ENCODE measurements around the gene HS3ST6.
"Not testable (repeated sequence)": the region's sequence is repeated elsewhere in the genome, so short reads cannot be mapped to it uniquely, and the experiment has no call there.

Gene HS3ST6

DNA sequence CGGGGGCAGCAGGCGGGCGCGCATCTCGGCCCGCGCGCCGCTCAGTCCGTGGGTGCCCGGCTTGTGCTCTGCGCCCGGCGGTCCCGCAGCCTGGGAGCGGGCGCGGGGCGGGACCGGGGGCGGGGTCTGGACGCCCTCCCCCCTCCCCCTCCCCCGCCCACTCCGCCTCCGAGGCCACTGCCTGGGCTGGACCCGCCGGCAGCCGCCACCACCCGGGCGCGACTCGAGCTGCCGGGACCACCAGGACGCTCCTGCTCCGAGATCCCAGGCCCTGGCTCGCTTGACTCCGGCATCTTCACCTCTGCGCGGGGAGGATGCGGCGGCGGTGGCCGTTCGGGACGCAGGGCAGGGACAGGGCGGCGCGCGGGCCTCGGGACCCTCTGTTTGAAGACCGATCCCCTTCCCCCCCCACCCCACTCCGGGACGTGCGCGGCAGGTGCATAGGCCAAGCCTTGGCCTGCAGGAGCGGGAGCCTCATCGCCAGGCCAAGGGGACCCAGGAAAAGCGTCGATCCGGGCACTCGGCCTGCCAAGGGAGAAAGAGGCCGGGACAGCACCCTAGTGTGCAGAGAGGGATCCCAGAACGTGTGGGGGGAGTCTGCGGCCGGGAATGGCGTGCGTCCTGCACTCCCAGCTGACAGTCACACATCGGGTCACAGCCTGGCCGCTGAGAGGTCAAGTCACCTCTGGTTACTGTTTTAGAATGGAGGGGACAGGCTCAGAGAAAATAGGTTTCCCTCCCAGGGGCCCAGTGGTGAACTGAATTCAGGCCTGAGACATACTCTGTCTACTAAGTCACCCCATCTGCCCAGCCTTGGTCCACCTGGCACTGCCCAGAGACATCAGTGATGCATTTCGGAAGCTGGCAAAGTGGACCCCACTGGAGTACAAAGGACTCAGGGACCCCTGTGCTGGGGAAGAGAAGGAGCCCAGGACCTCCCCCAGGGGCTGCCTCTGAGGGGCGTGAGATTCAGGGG is at the start of gene HS3ST6:
Gene HS3ST6 (minus strand): TSS at position 65 of the 976 bp plus-strand sequence. CDS start 92 bp downstream, outside the sequence.
- DNase-seq, result no peak

DNA sequence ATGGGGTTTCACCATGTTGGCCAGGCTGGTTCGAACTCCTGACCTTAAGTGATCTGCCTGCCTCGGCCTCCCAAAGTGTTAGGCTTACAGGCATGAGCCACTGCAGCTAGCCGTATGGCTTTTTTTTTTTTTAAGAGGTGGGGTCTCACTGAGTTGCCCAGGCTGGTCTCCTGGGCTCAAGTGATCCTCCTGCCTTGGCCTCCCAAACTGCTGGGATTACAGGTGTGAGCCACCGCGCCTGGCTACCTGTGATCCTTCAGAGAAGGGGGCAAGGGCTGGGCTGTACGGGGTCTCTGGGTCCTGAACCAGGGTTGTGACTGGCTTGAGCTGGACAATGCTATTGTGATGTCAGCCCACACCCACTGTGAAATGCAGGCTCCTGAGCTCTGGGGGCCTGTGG is 48.2 kb upstream of the HS3ST6 start, which contains the start of gene RNF151:
Gene RNF151 (plus strand): TSS at position 397 of the 400 bp plus-strand sequence. CDS start 26 bp downstream, outside the sequence.
- DNase-seq, result no peak

DNA sequence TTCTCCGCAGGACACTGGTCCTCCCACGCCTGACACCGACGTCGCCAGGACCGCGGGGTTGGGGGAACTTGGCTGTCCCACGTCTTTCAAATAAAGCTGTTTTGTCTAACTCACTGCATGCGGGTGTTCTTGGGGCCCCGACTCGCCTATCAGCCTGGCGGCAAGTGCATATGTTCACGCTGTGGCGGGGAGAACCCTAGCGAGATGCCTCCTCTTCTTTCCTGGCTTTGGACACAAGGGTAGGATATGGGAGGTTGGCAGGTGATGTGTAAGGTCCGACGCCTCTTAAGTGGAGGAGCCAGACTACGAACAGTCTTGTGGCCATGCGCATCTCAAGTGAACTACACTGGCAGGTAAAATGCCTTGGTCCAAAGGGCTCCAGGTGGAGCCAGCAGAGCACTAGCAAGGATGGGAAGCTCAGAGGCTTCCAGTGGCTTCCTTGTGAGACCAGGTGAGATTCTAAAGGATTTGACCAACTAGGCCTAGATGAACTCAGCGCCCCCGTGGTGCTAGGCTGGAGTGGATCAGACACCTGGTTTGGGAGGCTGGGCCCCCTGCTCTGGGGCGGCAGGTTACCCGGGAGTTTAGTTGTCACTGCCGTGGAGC is 47.3 kb upstream of the HS3ST6 start:
- no peak for DNase-seq

DNA sequence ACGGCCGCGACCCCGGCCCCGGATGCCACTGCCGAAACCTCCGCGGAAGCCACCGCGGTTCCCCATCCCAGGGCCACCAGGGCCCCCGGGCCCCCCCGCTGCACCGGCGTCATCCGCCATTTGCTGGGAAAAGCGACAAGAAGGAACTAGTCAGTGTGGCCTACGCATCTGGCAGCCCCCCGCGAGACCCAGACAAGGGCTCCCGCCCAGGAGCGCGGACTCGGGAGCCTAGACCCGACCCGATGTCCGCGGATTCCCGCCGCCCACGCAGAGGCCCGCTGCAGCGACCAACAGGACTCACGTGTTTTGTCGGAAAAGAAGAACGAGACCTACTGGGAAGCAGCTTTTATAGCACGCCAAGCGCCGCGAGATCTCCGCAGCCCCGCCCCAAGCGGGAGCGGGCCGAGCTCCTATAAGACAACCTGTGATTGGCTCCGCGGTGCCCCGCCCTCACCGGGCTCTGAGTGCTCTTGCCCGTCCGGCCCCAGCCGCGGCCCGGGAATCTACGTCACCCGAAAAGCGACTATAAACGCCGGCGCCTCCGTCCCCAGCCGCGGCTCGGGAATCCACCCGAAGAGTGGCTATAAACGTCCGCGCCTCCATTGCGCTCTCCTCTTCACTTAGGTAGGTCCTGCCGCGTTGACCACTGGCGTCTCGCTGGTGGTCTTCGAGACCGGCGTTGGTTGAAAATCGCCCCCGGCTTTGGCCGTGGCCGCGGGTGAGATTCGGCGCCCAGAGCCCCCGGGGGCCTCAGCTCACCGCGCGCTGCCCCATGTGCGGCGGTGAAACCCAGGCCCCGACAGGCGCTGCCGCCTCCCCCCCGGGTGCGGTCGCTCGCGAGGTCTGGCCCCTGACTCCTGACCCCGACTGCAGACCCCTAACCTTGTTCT is 46.5 kb upstream of the HS3ST6 start, which contains the start of gene RPS2:
Gene RPS2 (minus strand): TSS at position 321 of the 890 bp plus-strand sequence. CDS start 201 bp downstream, at position 120.
- peak; percentile 96 to 97 for DNase-seq

DNA sequence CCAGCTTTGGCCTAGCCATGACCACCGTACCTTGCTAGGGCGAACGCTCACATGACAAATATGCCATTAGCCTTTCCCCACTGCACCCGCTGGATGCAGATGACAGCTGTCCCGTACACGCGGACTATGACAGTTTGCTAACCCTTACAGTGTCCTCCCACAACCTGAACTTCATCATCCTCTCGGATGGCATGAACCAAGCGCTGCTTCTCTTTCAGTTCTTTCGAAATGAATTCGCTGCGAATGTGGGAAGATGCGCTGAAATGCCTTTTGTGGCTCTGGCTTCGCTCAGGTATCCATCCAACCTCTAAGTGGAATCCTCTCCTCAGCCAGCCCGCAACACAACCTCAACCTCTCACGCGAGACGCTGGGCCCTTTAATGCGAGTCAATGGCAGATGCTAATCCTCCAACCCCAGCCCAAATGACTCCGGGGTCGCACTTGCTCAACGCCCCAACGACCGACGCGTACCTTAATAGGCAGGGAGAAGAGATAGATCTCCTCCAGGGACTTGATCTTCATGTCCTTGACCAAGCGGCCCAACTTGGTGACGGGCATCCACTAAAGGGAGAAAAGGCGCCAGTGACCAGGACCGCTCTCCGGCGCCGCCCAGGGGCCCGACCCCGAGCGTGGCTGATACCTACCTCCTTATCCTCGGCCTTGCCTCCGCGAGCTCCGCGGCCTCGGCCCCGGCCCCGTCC is 45.7 kb upstream of the HS3ST6 start:
- peak; percentile 33 to 45 for DNase-seq

DNA sequence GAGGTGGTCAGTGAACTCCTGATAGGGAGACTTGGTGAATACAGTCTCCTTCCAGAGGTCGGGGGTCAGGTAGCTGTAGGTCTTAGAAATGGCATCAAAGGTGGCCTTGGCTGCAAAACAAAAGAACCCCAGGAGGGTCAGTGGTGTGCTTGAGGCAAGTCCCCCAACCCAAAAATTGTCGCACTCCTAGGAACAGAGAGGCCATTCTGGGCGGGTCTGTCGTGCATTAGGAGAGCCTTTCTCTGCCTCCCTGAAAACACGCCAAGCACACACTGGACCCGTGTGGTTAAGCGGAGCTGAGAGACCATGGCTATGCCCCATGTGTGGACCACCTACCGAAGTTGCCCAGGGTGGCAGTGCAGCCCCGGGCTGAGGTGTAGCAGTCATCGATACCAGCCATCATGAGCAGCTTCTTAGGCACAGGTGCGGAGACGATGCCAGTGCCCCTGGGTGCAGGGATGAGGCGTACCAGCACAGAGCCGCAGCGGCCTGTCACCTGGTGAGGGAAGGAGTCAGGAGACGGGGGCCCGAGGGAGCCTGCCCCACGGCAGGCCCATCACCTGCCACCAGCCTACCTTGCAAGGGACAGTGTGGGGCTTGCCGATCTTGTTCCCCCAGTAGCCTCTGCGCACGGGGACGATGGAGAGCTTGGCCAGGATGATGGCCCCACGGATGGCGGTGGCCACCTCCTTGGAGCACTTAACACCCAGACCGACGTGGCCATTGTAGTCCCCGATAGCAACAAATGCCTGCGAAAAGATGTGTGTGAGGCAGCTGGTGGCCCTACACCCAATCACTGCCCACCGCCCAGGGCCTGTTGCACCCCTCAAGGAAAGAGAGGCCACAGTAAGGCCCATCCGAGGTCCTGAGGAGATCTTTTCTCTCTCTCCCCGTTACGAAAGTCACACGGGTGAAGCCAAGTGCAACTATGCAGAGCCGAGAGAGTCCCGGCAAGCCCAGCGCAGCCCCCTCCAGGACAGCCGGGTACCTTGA is 44.2 kb upstream of the HS3ST6 start:
- not testable (repeated sequence) for DNase-seq

DNA sequence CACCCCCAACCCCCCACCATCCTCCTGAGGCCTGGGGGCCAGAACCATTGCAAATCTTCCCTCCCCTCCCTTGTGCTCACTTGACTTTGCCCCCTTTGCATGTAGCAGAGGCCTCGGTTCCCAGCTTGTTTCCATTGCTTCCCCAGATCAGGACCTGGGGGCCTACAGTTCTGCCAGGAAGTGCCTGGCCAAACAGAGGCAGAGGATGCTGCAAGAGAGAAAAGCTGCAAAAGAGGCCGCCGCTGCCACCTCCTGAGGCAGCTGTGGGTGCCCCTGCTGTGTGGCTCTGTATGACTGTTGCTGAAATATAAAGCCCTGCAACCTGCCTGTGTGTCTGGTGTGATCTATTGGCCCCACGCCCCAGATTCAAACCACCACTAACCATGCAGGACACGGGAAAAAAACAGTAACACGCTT is 43.4 kb upstream of the HS3ST6 start:
- no peak for DNase-seq

DNA sequence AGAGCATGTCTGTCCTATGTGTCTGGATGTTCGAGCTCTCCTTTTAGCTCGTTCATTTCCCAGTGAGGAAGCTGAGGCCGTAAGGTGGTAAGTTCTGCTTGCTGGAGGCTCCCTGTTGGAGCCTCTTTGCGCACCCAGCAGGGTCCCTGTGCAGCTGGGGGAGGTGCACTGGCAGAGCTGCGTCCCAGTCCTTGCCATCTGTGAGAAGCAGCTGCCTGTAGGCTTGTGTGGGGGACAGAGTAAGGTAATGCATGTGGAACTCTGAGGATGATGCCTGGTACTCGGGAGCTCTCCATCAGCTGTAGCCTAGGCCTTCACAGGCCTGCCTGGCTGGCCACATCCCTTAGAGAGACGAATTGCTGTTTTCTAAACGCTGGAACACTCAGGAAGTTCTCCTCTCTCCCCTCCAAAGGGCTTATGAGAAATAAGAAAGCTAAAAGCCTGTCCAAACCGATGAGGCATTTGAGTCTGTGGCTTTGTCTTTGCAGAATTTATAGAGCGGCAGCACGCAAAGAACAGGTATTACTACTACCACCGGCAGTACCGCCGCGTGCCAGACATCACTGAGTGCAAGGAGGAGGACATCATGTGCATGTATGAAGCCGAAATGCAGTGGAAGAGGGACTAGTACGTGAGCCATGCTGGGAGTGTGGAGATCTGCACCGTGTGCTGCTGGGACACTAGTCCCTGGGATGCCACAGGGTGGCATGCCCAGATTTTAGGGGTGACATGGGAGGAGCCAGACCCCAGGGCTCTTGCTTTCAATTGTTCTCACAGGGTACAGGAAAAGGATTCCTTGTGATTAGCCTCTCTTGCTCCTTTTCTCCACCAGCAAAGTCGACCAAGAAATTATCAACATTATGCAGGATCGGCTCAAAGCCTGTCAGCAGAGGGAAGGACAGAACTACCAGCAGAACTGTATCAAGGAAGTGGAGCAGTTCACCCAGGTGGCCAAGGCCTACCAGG is 42.7 kb upstream of the HS3ST6 start:
- DNase-seq, result peak; percentile 30 to 50

DNA sequence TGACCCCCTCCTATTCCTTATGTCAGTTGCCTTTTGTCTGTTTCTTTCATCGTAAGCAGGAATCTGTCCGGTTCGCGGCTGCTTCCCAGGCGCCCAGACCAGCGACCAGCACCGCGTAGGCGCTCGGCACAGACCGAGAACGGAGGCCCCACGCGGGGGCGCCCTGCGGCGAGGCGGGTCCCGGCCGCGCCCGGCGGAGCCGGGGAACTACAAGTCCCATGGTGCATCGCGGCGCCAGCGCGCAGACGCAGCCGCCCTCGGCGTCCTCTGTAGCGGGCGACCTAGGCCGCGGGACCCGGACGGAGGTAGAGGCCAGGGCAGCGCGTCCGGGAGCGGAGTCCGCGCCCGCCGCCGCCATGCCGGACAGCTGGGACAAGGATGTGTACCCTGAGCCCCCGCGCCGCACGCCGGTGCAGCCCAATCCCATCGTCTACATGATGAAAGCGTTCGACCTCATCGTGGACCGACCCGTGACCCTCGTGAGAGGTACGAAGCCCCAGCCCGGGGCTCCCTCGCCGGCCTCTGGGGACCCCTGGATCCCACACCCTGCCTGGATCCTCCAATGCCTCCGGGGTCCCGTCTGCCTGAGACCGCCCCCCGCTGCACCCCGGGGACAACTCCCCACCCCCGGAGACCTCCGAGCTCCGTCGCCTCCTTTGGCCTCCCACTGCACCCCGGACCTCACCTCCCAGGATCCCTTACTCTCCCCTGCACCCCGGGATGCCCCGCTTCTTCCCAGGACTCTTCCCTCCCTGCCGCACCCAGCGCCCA is 41.2 kb upstream of the HS3ST6 start, which contains the start of gene NDUFB10:
Gene NDUFB10 (plus strand): TSS at position 270 of the 771 bp plus-strand sequence. CDS start 87 bp downstream, at position 357.
- DNase-seq, result peak; percentile 87 to 95

DNA sequence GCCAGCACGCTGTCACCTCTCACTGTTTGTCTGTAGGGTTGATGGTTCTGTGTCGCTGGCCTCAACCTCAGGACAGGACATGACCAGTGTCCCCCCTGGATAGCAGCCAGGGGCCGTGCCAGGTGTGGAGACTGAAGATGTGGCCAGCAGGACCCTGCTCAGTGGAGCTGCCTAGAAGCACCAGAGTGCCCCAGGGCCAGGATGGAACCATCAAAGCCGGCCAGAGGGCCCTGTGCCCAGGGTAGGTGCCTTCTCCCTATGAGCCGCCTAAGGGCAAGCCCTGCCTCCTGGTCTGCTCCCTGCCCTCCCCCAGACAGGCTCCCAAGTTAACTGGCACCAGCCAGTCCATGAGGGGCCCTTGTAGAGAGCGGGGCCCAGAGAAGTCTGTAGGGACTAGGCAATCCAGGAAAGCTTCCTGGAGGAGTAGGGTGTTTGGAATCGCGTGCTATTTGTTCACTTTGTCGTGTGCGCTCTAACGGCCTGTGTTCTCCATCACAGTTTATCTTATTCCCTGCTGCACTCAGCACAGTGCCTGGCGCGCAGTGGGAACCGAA is 40.6 kb upstream of the HS3ST6 start:
- no peak for DNase-seq

DNA sequence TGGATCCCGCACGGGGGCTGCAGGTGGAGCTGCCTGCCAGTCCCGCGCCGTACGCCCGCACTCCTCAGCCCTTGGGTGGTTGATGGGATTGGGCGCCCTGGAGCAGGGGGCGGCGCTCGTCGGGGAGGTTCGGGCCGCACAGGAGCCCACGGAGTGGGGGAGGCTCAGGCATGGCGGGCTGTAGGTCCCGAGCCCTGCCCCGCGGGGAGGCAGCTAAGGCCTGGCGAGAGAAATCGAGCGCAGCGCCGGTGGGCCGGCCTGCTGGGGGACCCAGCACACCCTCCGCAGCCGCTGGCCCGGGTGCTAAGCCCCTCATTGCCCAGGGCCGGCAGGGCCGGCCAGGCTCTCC is 39.9 kb upstream of the HS3ST6 start:
- DNase-seq, result not testable (repeated sequence)

DNA sequence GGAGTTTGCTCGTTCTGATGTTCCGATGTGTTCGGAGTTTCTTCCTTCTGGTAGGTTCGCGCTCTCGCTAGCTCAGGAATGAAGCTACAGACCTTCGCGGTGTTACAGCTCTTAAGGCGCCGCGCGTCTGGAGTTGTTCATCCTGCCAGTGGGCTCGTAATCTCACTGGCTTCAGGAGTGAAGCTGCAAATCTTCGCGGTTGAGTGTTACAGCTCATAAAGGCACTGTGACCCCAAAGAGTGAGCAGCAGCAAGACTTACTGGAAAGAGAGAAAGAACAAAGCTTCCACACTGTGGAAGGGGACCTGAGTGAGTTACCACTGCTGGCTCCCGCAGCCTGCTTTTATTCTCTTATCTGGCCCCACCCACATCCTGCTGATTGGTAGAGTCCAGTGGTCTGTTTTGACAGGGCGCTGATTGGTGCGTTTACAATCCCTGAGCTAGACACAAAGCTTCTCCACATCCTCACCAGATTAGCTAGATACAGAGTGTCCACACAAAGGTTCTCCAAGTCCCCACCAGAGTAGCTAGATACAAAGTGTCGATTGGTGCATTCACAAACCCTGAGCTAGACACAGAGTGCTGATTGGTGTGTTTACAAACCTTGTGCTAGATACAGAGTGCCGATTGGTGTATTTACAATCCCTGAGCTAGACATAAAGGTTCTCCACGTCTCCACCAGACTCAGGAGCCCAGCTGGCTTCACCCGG is 39.4 kb upstream of the HS3ST6 start:
- DNase-seq, result not testable (repeated sequence)

DNA sequence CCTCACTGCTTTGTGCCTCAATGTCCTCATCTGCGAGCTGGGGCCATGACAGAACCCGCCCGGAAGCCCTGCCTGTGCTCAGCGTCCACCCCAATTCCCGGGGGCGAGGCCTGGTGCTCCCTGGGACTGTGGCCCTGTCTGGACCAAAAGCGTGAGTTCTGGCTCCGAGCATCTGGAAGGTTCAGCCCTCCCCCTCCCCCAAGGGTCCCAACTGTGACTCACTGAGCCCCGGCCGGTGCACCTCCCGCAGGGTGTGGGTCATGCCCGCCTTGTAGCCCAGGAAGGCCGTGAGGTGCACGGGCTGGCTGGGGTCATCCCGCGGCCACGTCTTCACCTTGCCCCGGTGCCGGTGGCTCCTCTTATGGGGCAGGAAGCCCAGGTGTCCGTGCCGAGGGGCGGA is 35.5 kb upstream of the HS3ST6 start:
- no peak for DNase-seq

DNA sequence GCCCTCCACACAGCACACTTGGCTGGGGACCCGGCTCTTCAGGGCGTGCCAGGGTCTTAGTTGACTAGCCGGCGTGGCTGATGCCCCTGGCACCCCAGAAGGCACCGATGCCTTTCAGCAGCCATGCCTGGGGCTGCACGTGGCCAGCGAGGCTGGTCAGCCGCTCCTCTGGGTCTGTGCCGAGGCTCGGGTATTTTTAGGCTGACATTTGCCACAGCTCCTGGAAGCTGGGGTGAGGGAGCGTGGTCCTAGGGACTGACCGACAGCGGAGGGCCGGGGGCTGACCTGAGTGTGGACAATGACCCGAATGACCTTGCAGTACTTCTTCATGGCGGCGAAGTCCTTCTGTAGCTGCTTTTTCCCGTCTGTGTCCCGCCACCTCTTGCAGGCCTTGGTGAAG is 32.3 kb upstream of the HS3ST6 start:
- DNase-seq, result no peak

DNA sequence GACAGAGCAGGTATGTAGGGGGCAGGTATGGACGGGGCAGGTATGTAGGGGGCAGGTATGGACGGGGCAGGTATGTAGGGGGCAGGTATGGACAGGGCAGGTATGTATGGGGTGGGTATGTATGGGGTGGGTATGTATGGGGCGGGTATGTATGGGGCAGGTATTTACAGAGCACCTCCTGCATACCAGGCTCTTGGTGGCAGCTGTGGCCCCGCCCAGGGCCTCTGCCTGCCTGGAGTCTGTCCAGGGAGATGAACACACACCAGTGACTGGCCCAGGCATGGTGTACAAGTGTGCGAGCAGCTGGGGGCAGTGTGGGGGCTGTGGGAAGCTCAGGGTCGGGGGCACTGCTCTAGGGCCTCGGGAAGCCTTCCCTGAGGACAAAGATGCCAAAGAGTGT is 31.8 kb upstream of the HS3ST6 start:
- no peak for DNase-seq

DNA sequence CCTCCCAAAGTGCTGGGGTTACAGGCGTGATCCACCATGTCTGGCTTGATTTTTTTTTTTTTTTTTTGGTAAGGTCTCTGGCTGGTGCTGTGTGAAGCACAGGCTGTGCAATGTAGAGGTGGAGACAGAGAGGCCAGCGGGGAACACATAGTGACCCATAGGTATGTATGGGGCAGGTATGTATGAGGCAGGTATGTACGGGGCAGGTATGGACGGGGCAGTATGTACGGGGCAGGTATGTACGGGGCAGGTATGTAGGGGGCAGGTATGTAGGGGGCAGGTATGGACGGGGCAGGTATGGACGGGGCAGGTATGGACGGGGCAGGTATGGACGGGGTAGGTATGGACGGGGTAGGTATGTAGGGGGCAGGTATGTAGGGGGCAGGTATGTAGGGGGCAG is 31.3 kb upstream of the HS3ST6 start:
- DNase-seq, result no peak

DNA sequence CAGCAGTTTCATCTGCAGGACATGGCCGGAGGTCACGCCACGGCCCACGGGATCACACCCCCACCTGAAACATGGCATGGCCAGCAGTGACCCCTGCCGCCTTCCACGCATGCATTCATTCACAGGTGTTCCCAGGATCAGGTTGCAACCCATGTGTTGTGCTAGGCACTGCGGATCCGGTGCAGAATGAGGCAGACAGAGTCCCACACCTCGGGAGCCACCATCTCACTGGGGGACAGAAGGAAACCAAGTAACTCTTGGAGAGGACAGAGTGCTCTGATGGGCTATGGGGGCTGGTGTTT is 29.1 kb upstream of the HS3ST6 start:
- DNase-seq, result no peak

Measured in stimulated activated CD4-positive, alpha-beta T cell treated with anti-CD3 and anti-CD28 coated beads, Interleukin-4, amount 100 ng/mL, for 4 hours (primary cell).